Measurements from ENCODE around the gene KPNA4. TPM values are rescaled to one million over a fixed set of nuclear protein-coding genes. Genes with fewer than 3 reads are reported as not detected.

Gene KPNA4
- total RNA-seq, 1 experiment from 2014 or later, result 40.8 TPM

- H3K36me3 ChIP-seq (ENCODE audit: insufficient read depth, low read length), result peaks cover 25% of the 10 kb centered on the region
Observed at GRCh38 chr3:160566499-160566898, 1.1 kb upstream of the KPNA4 start.

DNA sequence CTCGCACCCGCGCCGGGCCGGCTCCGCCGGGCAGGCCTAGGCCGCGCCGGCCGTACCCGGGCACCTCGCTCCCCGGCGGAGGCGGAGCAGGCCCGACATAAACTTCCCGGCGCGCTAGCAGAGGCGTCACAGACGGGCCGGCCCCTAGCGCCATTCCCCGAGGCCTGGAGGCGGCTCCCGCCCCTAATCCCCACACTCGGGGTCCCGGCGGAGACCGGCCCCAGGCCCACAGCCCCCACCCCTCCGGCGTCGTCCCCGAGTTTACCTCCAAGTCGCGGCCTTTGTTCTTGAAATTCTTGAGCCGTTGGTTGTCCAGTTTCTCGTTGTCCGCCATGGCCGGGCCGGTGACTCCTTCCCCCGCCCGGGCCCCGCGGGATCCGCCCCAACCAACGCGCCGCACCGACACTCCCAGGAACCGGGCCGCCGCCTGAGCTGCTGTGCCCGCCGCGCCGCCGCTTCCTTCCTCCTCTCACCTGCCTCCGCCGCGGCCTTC, 376 bp downstream of the KPNA4 start:
- Histone ChIP-seq H3K27ac (ENCODE audit: low read length) (peak overlapping the region; percentile 62), H4K20me1 (ENCODE audit: insufficient read depth, low read depth, low read length) (peaks cover 23% of the 10 kb centered on the region; the same call in 1 of the 2 replicates), H3K4me1 (ENCODE audit: low read length) (peaks cover 44% of the 10 kb centered on the region), H3K79me2 (ENCODE audit: low read length) (peaks cover 50% of the 10 kb centered on the region), H3K9me2 (replicated peaks; ENCODE audit: insufficient read depth, low read length) (no peaks in the 10 kb centered on the region), H3K9ac (ENCODE audit: low read length) (peak overlapping the region; percentile 90), H3K36me3 (ENCODE audit: insufficient read depth, low read length) (peaks cover 37% of the 10 kb centered on the region), H3K9me3 (ENCODE audit: low read length) (no peaks in the 10 kb centered on the region), H3K4me3 (ENCODE audit: low read length) (peak overlapping the region; percentile 96), H3K4me2 (ENCODE audit: low read depth, low read length, poor library complexity, severe bottlenecking) (peak overlapping the region; percentile 63), H2AFZ (ENCODE audit: low read length) (no peak overlapping the region), H3K27me3 (ENCODE audit: low read length) (no peaks in the 10 kb centered on the region)
- DNase-seq, result peak; percentile 83

More at GRCh38 chr3:160566499-160566898, 1.1 kb upstream of the KPNA4 start:
- Histone ChIP-seq H3K4me1 (ENCODE audit: low read length) (peaks cover 41% of the 10 kb centered on the region), H3K4me3 (ENCODE audit: low read length) (peak overlapping the region; percentile 78), H3K27ac (ENCODE audit: low read length) (no peak overlapping the region), H3K9me2 (replicated peaks; ENCODE audit: insufficient read depth, low read length) (no peaks in the 10 kb centered on the region), H3K4me2 (ENCODE audit: low read depth, low read length, poor library complexity, severe bottlenecking) (peak overlapping the region; percentile 87), H3K9ac (ENCODE audit: low read length) (peak overlapping the region; percentile 84), H4K20me1 (ENCODE audit: insufficient read depth, low read depth, low read length) (peaks cover 23% of the 10 kb centered on the region; the same call in 1 of the 2 replicates), H3K79me2 (ENCODE audit: low read length) (peaks cover 35% of the 10 kb centered on the region), H3K9me3 (ENCODE audit: low read length) (no peaks in the 10 kb centered on the region), H2AFZ (ENCODE audit: low read length) (no peak overlapping the region), H3K27me3 (ENCODE audit: low read length) (no peaks in the 10 kb centered on the region)
- DNase-seq, result no peak

DNA sequence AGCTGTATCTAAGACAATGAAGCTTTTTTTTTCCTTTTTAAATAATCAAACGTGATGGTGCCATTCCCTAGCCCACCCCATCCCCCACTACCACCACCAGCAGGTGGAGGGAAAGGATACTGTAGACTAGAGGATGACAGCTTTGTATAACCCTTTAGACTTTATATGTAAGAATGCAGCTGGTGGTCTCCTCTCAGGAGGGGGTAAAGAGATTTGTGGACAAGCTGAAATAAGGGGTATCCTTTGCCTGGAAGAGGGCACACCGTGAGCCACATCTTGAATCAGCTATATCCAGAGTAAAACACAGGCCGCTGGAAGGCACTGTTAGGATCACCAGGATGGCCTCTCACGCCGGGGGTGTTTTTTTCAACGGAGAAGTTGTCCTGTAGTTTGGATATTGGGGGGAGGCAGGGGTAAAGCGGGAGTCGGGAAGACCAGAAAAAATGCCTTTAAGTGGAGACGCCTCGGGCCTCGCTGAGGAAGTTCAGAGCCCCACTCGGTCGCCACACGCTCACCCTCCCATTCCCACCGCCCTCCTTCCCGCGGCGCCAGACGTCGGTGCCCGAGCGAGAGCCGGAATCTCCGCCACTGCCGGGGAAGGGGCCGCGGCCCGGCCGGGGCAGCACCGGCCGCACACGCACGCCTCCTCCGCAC, 986 bp downstream of the KPNA4 start:
- peaks cover 44% of the 10 kb centered on the region for H3K4me1 ChIP-seq (ENCODE audit: low read length)
- peak overlapping the region; percentile 94 for H3K4me2 ChIP-seq (ENCODE audit: low read depth, low read length, poor library complexity, severe bottlenecking)
- H4K20me1 ChIP-seq (ENCODE audit: insufficient read depth, low read depth, low read length), result peaks cover 27% of the 10 kb centered on the region; the same call in 1 of the 2 replicates
- H2AFZ ChIP-seq (ENCODE audit: low read length), result no peak overlapping the region
- no peaks in the 10 kb centered on the region for H3K9me3 ChIP-seq (ENCODE audit: low read length)
- H3K27me3 ChIP-seq (ENCODE audit: low read length), result no peaks in the 10 kb centered on the region
- peak overlapping the region; percentile 90 for H3K9ac ChIP-seq (ENCODE audit: low read length)
- H3K4me3 ChIP-seq (ENCODE audit: low read length), result peak overlapping the region; percentile 96
- DNase-seq, result peak; percentile 62
- peak overlapping the region; percentile 12; the same call in 1 of the 2 replicates for H3K27ac ChIP-seq (ENCODE audit: low read length)
- H3K79me2 ChIP-seq (ENCODE audit: low read length), result peaks cover 57% of the 10 kb centered on the region
- H3K36me3 ChIP-seq (ENCODE audit: insufficient read depth, low read length), result peaks cover 43% of the 10 kb centered on the region
- H3K9me2 ChIP-seq (replicated peaks; ENCODE audit: insufficient read depth, low read length), result no peaks in the 10 kb centered on the region

GRCh38 chr3:160562952-160563351, 2.4 kb downstream of the KPNA4 start:
- peaks cover 44% of the 10 kb centered on the region for H3K4me1 ChIP-seq (ENCODE audit: low read length)
- H3K9ac ChIP-seq (ENCODE audit: low read length), result no peak overlapping the region

DNA sequence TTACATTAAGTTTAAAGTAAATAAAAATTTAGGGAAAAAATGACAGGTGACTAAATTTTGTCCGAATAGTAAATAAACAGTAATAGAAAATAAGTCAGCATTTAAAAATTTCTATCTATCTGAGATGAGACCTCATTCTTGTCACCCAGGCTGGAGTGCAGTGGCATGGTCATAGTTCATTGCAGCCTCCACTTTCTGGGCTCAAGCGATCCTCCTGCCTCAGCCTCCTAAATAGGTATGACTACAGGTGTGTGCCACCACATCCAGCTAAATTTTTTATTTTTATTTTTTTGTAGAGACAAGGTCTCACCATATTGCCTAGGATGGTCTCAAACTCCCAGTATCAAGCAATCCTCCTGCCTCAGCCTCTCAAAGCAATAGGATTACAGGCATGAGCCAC, 7.8 kb downstream of the KPNA4 start:
- Histone ChIP-seq H2AFZ (ENCODE audit: low read length) (no peak overlapping the region), H3K27me3 (ENCODE audit: low read length) (no peaks in the 10 kb centered on the region), H3K9me2 (replicated peaks; ENCODE audit: insufficient read depth, low read length) (no peaks in the 10 kb centered on the region), H3K9ac (ENCODE audit: low read length) (no peak overlapping the region), H3K9me3 (ENCODE audit: low read length) (no peaks in the 10 kb centered on the region), H3K27ac (ENCODE audit: low read length) (no peak overlapping the region), H3K4me3 (ENCODE audit: low read length) (no peak overlapping the region), H4K20me1 (ENCODE audit: insufficient read depth, low read depth, low read length) (0 out of 2 replicates have a peak, but pooled peaks cover 17% of the 10 kb centered on the region), H3K4me2 (ENCODE audit: low read depth, low read length, poor library complexity, severe bottlenecking) (no peak overlapping the region), H3K4me1 (ENCODE audit: low read length) (peaks cover 23% of the 10 kb centered on the region), H3K36me3 (ENCODE audit: insufficient read depth, low read length) (peaks cover 59% of the 10 kb centered on the region), H3K79me2 (ENCODE audit: low read length) (peaks cover 99% of the 10 kb centered on the region)
- no peak for DNase-seq

More at GRCh38 chr3:160562952-160563351, 2.4 kb downstream of the KPNA4 start:
- Histone ChIP-seq H2AFZ (ENCODE audit: low read length) (no peak overlapping the region), H3K9me2 (replicated peaks; ENCODE audit: insufficient read depth, low read length) (no peaks in the 10 kb centered on the region), H3K4me3 (ENCODE audit: low read length) (peak overlapping the region; percentile 96), H3K27ac (ENCODE audit: low read length) (no peak overlapping the region), H3K79me2 (ENCODE audit: low read length) (peaks cover 71% of the 10 kb centered on the region), H3K27me3 (ENCODE audit: low read length) (no peaks in the 10 kb centered on the region), H3K36me3 (ENCODE audit: insufficient read depth, low read length) (peaks cover 55% of the 10 kb centered on the region), H3K4me2 (ENCODE audit: low read depth, low read length, poor library complexity, severe bottlenecking) (peak overlapping the region; percentile 94), H4K20me1 (ENCODE audit: insufficient read depth, low read depth, low read length) (peaks cover 28% of the 10 kb centered on the region; the same call in 1 of the 2 replicates), H3K9me3 (ENCODE audit: low read length) (no peaks in the 10 kb centered on the region)
- DNase-seq, result no peak

DNA sequence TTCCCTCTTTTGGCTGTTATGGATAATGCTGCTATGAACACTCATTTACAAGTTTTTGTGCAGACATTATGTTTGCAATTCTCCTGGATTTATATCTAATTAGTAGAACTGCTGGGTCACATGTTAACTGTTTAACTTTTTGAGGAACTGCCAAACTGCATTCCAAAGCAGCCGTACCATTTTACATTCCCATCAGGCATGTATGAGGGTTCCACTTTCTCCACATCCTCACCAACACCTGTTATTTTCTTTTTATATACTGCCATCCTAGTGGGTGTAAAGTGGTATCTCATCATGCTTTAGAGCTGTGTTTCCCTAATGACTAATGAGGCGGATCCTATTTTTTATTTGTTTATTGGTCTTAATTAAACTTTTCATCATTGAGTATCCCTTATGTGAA, 9.2 kb downstream of the KPNA4 start:
- H3K9ac ChIP-seq (ENCODE audit: low read length), result no peak overlapping the region
- H3K9me3 ChIP-seq (ENCODE audit: low read length), result no peaks in the 10 kb centered on the region
- H3K27ac ChIP-seq (ENCODE audit: low read length), result no peak overlapping the region
- peaks cover 9% of the 10 kb centered on the region for H3K4me1 ChIP-seq (ENCODE audit: low read length)
- 0 out of 2 replicates have a peak, but pooled peaks cover 9% of the 10 kb centered on the region for H4K20me1 ChIP-seq (ENCODE audit: insufficient read depth, low read depth, low read length)
- H3K79me2 ChIP-seq (ENCODE audit: low read length), result peaks cover 99% of the 10 kb centered on the region
- no peak overlapping the region for H3K4me2 ChIP-seq (ENCODE audit: low read depth, low read length, poor library complexity, severe bottlenecking)
- H3K36me3 ChIP-seq (ENCODE audit: insufficient read depth, low read length), result peaks cover 54% of the 10 kb centered on the region
- no peak overlapping the region for H3K4me3 ChIP-seq (ENCODE audit: low read length)
- DNase-seq, result no peak
- H2AFZ ChIP-seq (ENCODE audit: low read length), result no peak overlapping the region
- no peaks in the 10 kb centered on the region for H3K9me2 ChIP-seq (replicated peaks; ENCODE audit: insufficient read depth, low read length)
- no peaks in the 10 kb centered on the region for H3K27me3 ChIP-seq (ENCODE audit: low read length)

GRCh38 chr3:160554980-160555379, 10.4 kb downstream of the KPNA4 start:
- H3K36me3 ChIP-seq (ENCODE audit: insufficient read depth, low read length), result peaks cover 53% of the 10 kb centered on the region
- no peak overlapping the region for H3K4me3 ChIP-seq (ENCODE audit: low read length)
- H3K79me2 ChIP-seq (ENCODE audit: low read length), result peaks cover 99% of the 10 kb centered on the region
- H3K9ac ChIP-seq (ENCODE audit: low read length), result no peak overlapping the region
- no peaks in the 10 kb centered on the region for H3K9me2 ChIP-seq (replicated peaks; ENCODE audit: insufficient read depth, low read length)
- DNase-seq, result no peak
- 0 out of 2 replicates have a peak, but pooled peaks cover 6% of the 10 kb centered on the region for H3K9me3 ChIP-seq (ENCODE audit: low read length)
- H3K4me1 ChIP-seq (ENCODE audit: low read length), result peaks cover 9% of the 10 kb centered on the region
- no peaks in the 10 kb centered on the region for H3K27me3 ChIP-seq (ENCODE audit: low read length)
- no peak overlapping the region for H3K4me2 ChIP-seq (ENCODE audit: low read depth, low read length, poor library complexity, severe bottlenecking)
- H2AFZ ChIP-seq (ENCODE audit: low read length), result no peak overlapping the region
- H3K27ac ChIP-seq (ENCODE audit: low read length), result no peak overlapping the region
- 0 out of 2 replicates have a peak, but pooled peaks cover 9% of the 10 kb centered on the region for H4K20me1 ChIP-seq (ENCODE audit: insufficient read depth, low read depth, low read length)

- H4K20me1 ChIP-seq (ENCODE audit: insufficient read depth, low read depth, low read length), result 0 out of 2 replicates have a peak, but pooled peaks cover 5% of the 10 kb centered on the region
- no peaks in the 10 kb centered on the region for H3K27me3 ChIP-seq (ENCODE audit: low read length)
- H3K36me3 ChIP-seq (ENCODE audit: insufficient read depth, low read length), result peaks cover 42% of the 10 kb centered on the region
- H3K9me3 ChIP-seq (ENCODE audit: low read length), result 0 out of 2 replicates have a peak, but pooled peaks cover 6% of the 10 kb centered on the region
- no peak overlapping the region for H2AFZ ChIP-seq (ENCODE audit: low read length)
- H3K27ac ChIP-seq (ENCODE audit: low read length), result no peak overlapping the region
- peaks cover 99% of the 10 kb centered on the region for H3K79me2 ChIP-seq (ENCODE audit: low read length)
- H3K4me2 ChIP-seq (ENCODE audit: low read depth, low read length, poor library complexity, severe bottlenecking), result no peak overlapping the region
- H3K4me1 ChIP-seq (ENCODE audit: low read length), result peaks cover 9% of the 10 kb centered on the region
- no peak for DNase-seq
- H3K9me2 ChIP-seq (replicated peaks; ENCODE audit: insufficient read depth, low read length), result no peaks in the 10 kb centered on the region
- no peak overlapping the region for H3K4me3 ChIP-seq (ENCODE audit: low read length)
- H3K9ac ChIP-seq (ENCODE audit: low read length), result no peak overlapping the region
Observed at GRCh38 chr3:160553827-160554226, 11.5 kb downstream of the KPNA4 start.
